H1 (cell line): ENCODE measurements around the gene EME2. TPM values are rescaled to one million over a fixed set of nuclear protein-coding genes. Genes with fewer than 3 reads are reported as not detected.

Source experiments
- ASH2L ChIP-seq: fragments of 200-600, 300-600 bp; sonication (generic); IDR thresholded peaks from one replicate; pipeline ENCODE4 v1.7.1; 2017; ENCODE audit warnings: low read length
- CREB1 ChIP-seq: IDR thresholded peaks from 2 replicates; pipeline ENCODE4 v1.6.1; 2012; ENCODE audit warnings: inconsistent platforms
- SIRT6 ChIP-seq: IDR thresholded peaks from one replicate; pipeline ENCODE4 v1.7.1; 2012; ENCODE audit warnings: low read length, inconsistent platforms
- polyA plus RNA-seq, 7 experiments: library from polyadenylated mRNA; depleted of rRNA in 3 of 7; stranded (reverse) in 5 of 7; unstranded in 2 of 7; fragments of >200 nt in 5 of 7; fragments of 200-250 nt in 2 of 7; gene quantifications; 1 replicate in 5 of 7; 2 replicates in 1 of 7; 4 replicates in 1 of 7; pipeline versions ENCODE4 v1.2.1 to v1.2.3, GENCODE V29; 2011 to 2013; ENCODE audit warnings: missing spikeins in 2 of 7, mixed read lengths in 2 of 7
- total RNA-seq: library from RNA; stranded (reverse); fragmentation: NEBNext Ultra II Directional; extraction: Animal tissue kit (Norgen Biotek cat#: 25700); gene quantifications from 2 replicates; pipeline ENCODE4 v1.2.1, GENCODE V29; 2021

Gene EME2
- total and polyA plus RNA-seq, 2 of the 8 experiments (the other 6 are each of a cell fraction or from before 2014, with no cell fraction given) = 13.1 to 19.7 TPM

GRCh38 chr16:1745181-1745899, 27.3 kb upstream of the EME2 start (continued):
- TF ChIP-seq ASH2L (no peak), SIRT6 (no peak), CREB1 (no peak)
- TF ChIP-seq, all 59 proteins: peak for 0
